Right atrium auricular region (tissue), 2 donors: ENCODE data around the gene RPS19BP1. TPM values are rescaled to one million over a fixed set of nuclear protein-coding genes. Genes with fewer than 3 reads are reported as not detected.
A peak's percentile ranks its signal among the peaks of the same experiment; 100 is the strongest.

Experiments used
- DNase-seq: peaks from one replicate; pipeline ENCODE4 v3.0.0-alpha.2; 2019; ENCODE audit warnings: low spot score
- H3K27ac ChIP-seq, 2 donors: fragments of 200-600 bp; sonication (generic); 1 replicate in 1 of 2; 2 replicates in 1 of 2; pipeline ENCODE4 v1.5.1; 2016 to 2019
- H3K27me3 ChIP-seq, 2 donors: fragments of 200-600 bp; sonication (generic); one replicate each; pipeline versions ENCODE4 v1.5.1 to v1.6.0; 2017 to 2019
- H3K36me3 ChIP-seq: fragments of 200-600 bp; sonication (generic); one replicate; pipeline ENCODE4 v1.5.1; 2016
- H3K4me1 ChIP-seq, 2 donors: fragments of 200-600 bp; sonication (generic); one replicate each; pipeline versions ENCODE4 v1.5.1 to v1.6.0; 2017 to 2019
- H3K4me3 ChIP-seq, 2 donors: fragments of 200-600 bp; sonication (generic); 1 replicate in 1 of 2; 2 replicates in 1 of 2; pipeline ENCODE4 v1.5.1; 2017 to 2019; ENCODE audit warnings: mild to moderate bottlenecking in 1 of 2, moderate library complexity in 1 of 2
- H3K9me3 ChIP-seq, 2 donors: fragments of 200-600 bp; sonication (generic); one replicate each; pipeline ENCODE4 v1.5.1; 2019
- CTCF ChIP-seq, 2 donors: fragments of 200-600 bp; sonication (generic); IDR thresholded peaks; one replicate each; pipeline ENCODE4 v1.5.1; 2019; ENCODE audit warnings: antibody characterized with exemption in 2 of 2
- total RNA-seq, 2 donors: library from RNA; depleted of rRNA; stranded (reverse); fragments of >200 nt; gene quantifications; one replicate each; pipeline ENCODE4 v1.1.0, GENCODE V29; 2016

Gene RPS19BP1
- total RNA-seq, 2 donors from 2014 or later, result 88.1 to 135 TPM

- Histone ChIP-seq H3K9me3 (no peaks in the 10 kb centered on the region), H3K27ac (no peak overlapping the region), H3K4me1 (peaks cover 0 to 21% of the 10 kb centered on the region in 2 donors), H3K4me3 (no peak overlapping the region), H3K27me3 (no peaks in the 10 kb centered on the region), H3K36me3 (peaks cover 61% of the 10 kb centered on the region)
- DNase-seq, result no peak
- TF ChIP-seq CTCF (IDR thresholded peaks at IDR 0.05), result no peak
Measured at GRCh38 chr22:39515266-39516050, 17.1 kb downstream of the RPS19BP1 start.

GRCh38 chr22:39514373-39514973 lies 18.1 kb downstream of the RPS19BP1 start:
- Histone ChIP-seq H3K9me3 (no peaks in the 10 kb centered on the region), H3K27me3 (no peaks in the 10 kb centered on the region), H3K27ac (no peak overlapping the region), H3K4me1 (peaks cover 0 to 20% of the 10 kb centered on the region in 2 donors), H3K4me3 (no peak overlapping the region), H3K36me3 (peaks cover 71% of the 10 kb centered on the region)
- peak; percentile 75 for DNase-seq
- peak; percentile 65 to 79 for TF ChIP-seq CTCF (IDR thresholded peaks at IDR 0.05)

- no peak for DNase-seq
- Histone ChIP-seq H3K36me3 (peaks cover 76% of the 10 kb centered on the region), H3K4me3 (no peak overlapping the region), H3K27ac (no peak overlapping the region), H3K4me1 (peaks cover 0 to 19% of the 10 kb centered on the region in 2 donors), H3K9me3 (no peaks in the 10 kb centered on the region), H3K27me3 (no peaks in the 10 kb centered on the region)
- TF ChIP-seq CTCF (IDR thresholded peaks at IDR 0.05), result no peak
Measured at GRCh38 chr22:39513791-39514190, 18.8 kb downstream of the RPS19BP1 start.

GRCh38 chr22:39512026-39512425 lies 20.5 kb downstream of the RPS19BP1 start:
- H3K27me3 ChIP-seq, result no peaks in the 10 kb centered on the region
- no peak for DNase-seq
- no peaks in the 10 kb centered on the region for H3K9me3 ChIP-seq
- no peak for TF ChIP-seq CTCF (IDR thresholded peaks at IDR 0.05)
- H3K4me1 ChIP-seq, result peaks cover 0 to 13% of the 10 kb centered on the region in 2 donors
- H3K27ac ChIP-seq, result no peak overlapping the region
- H3K36me3 ChIP-seq, result peaks cover 88% of the 10 kb centered on the region
- H3K4me3 ChIP-seq, result no peak overlapping the region

GRCh38 chr22:39511226-39511625 lies 21.3 kb downstream of the RPS19BP1 start:
- Histone ChIP-seq H3K4me3 (no peak overlapping the region), H3K9me3 (no peaks in the 10 kb centered on the region), H3K27me3 (no peaks in the 10 kb centered on the region), H3K36me3 (peaks cover 96% of the 10 kb centered on the region), H3K4me1 (peaks cover 0 to 13% of the 10 kb centered on the region in 2 donors), H3K27ac (no peak overlapping the region)
- DNase-seq, result no peak
- TF ChIP-seq CTCF (IDR thresholded peaks at IDR 0.05), result no peak
